ENCODE measurements around the gene WNK4.

Gene WNK4

DNA sequence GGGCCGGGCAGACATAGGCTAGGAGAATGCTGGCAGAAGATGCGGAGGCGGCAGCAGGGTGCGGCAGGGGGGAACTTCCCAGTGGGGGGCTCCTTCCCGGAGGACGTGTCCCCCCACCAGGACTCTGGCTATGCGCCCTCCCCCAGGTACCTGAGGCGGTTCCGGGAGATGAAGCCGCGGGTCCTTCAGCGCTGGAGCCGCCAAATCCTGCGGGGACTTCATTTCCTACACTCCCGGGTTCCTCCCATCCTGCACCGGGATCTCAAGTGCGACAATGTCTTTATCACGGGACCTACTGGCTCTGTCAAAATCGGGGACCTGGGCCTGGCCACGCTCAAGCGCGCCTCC is 3.4 kb downstream of the WNK4 start:
- H3K27me3 ChIP-seq (ENCODE audit: insufficient read depth, low read length) = no peaks in the 10 kb centered on the region
- H3K36me3 ChIP-seq (ENCODE audit: insufficient read depth, low read length) = peaks cover 5% of the 10 kb centered on the region; the same call in 1 of the 2 replicates
- peaks cover 18% of the 10 kb centered on the region for H3K79me2 ChIP-seq (ENCODE audit: control insufficient read depth, insufficient read depth, low read length, unreplicated experiment)
- H3K27ac ChIP-seq (ENCODE audit: low read depth, low read length) = peak overlapping the region; percentile 31
- peaks cover 28% of the 10 kb centered on the region for H3K4me1 ChIP-seq (ENCODE audit: control insufficient read depth, insufficient read depth, low read length, unreplicated experiment)
- H2AFZ ChIP-seq (ENCODE audit: low read length, unreplicated experiment) = no peak overlapping the region
- 0 out of 2 replicates have a peak overlapping the region, but pooled peaks have one; percentile 81 for H3K4me3 ChIP-seq (ENCODE audit: low read depth, low read length)

DNA sequence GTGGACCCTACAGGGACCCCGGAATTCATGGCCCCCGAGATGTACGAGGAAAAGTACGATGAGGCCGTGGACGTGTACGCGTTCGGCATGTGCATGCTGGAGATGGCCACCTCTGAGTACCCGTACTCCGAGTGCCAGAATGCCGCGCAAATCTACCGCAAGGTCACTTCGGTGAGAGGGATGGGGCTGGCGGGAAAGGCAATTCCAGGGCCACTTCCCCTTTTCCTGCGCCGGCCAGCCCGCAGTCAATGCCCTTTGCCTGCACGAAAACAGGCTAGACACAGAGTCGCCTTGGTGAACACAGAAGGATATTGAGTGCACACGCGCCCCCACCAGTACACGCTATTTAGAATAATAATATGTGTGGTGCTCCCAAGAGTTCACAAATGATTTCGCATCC is 4.0 kb downstream of the WNK4 start:
- Histone ChIP-seq H2AFZ (ENCODE audit: low read length, unreplicated experiment) (no peak overlapping the region), H3K36me3 (ENCODE audit: insufficient read depth, low read length) (peaks cover 5% of the 10 kb centered on the region; the same call in 1 of the 2 replicates), H3K4me3 (ENCODE audit: low read depth, low read length) (no peak overlapping the region), H3K27ac (ENCODE audit: low read depth, low read length) (no peak overlapping the region), H3K27me3 (ENCODE audit: insufficient read depth, low read length) (no peaks in the 10 kb centered on the region), H3K4me1 (ENCODE audit: control insufficient read depth, insufficient read depth, low read length, unreplicated experiment) (peaks cover 28% of the 10 kb centered on the region), H3K79me2 (ENCODE audit: control insufficient read depth, insufficient read depth, low read length, unreplicated experiment) (peaks cover 18% of the 10 kb centered on the region)

DNA sequence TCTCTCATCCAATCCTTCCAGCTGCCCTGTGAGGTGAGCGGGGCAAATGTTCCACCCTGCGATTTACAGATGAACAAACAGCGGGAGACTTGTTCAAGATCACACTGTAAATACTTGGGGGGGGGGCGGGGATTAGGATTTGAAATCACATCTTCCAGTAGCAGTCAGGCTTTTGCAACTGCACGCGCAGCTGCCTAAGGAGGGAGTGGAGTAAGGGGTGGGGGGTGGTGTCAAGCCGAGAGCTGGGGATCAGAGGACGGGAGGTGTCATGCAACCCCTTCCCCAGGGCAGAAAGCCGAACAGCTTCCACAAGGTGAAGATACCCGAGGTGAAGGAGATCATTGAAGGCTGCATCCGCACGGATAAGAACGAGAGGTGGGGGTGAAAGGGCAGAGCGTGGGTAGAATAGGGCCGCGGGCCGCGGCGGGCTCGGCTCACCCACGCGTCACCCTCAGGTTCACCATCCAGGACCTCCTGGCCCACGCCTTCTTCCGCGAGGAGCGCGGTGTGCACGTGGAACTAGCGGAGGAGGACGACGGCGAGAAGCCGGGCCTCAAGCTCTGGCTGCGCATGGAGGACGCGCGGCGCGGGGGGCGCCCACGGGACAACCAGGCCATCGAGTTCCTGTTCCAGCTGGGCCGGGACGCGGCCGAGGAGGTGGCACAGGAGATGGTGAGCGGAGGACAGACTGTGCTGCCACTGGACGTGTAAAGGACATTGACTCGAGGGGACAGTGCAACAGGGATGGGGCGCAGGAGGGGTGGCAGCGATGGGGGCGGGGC is 4.6 kb downstream of the WNK4 start:
- H3K4me1 ChIP-seq (ENCODE audit: control insufficient read depth, insufficient read depth, low read length, unreplicated experiment) = peaks cover 24% of the 10 kb centered on the region
- peaks cover 18% of the 10 kb centered on the region for H3K79me2 ChIP-seq (ENCODE audit: control insufficient read depth, insufficient read depth, low read length, unreplicated experiment)
- H3K4me3 ChIP-seq (ENCODE audit: low read depth, low read length) = no peak overlapping the region
- H3K36me3 ChIP-seq (ENCODE audit: insufficient read depth, low read length) = peaks cover 7% of the 10 kb centered on the region; the same call in 1 of the 2 replicates
- no peak overlapping the region for H2AFZ ChIP-seq (ENCODE audit: low read length, unreplicated experiment)
- no peak overlapping the region for H3K27ac ChIP-seq (ENCODE audit: low read depth, low read length)
- H3K27me3 ChIP-seq (ENCODE audit: insufficient read depth, low read length) = no peaks in the 10 kb centered on the region

DNA sequence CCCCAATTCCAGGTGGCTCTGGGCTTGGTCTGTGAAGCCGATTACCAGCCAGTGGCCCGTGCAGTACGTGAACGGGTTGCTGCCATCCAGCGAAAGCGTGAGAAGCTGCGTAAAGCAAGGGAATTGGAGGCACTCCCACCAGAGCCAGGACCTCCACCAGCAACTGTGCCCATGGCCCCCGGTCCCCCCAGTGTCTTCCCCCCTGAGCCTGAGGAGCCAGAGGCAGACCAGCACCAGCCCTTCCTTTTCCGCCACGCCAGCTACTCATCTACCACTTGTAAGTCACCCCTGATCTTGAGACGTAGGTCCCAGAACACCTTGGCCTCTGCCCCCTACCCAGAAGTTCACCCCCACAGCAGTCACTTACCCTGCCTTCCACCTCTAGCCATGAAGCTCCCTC is 6.9 kb downstream of the WNK4 start:
- no peak overlapping the region for H2AFZ ChIP-seq (ENCODE audit: low read length, unreplicated experiment)
- peaks cover 19% of the 10 kb centered on the region for H3K4me1 ChIP-seq (ENCODE audit: control insufficient read depth, insufficient read depth, low read length, unreplicated experiment)
- peaks cover 4% of the 10 kb centered on the region for H3K79me2 ChIP-seq (ENCODE audit: control insufficient read depth, insufficient read depth, low read length, unreplicated experiment)
- no peaks in the 10 kb centered on the region for H3K27me3 ChIP-seq (ENCODE audit: insufficient read depth, low read length)
- no peak overlapping the region for H3K27ac ChIP-seq (ENCODE audit: low read depth, low read length)
- peaks cover 9% of the 10 kb centered on the region; the same call in 1 of the 2 replicates for H3K36me3 ChIP-seq (ENCODE audit: insufficient read depth, low read length)
- no peak overlapping the region for H3K4me3 ChIP-seq (ENCODE audit: low read depth, low read length)

DNA sequence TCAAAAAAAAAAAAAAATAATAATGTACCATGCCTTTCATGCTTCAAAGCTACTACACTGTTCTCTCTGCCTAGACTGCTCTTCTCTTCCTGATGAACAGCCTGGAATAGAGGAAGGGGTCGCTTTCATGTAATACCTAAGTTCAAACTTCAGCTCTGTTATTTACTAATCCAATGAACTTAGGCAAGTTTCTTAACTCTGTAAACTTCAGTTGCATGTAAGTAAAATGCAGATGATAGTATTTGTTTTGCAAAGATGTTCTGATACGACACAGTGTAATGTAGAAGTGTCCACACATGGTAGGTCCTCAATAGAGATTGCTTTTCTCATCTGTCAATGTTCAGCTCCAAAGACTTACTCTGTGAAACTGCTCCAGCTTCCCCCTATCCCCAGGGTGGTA is 11.5 kb downstream of the WNK4 start:
- Histone ChIP-seq H3K27ac (ENCODE audit: low read depth, low read length) (no peak overlapping the region), H3K36me3 (ENCODE audit: insufficient read depth, low read length) (peaks cover 4% of the 10 kb centered on the region; the same call in 1 of the 2 replicates), H3K79me2 (ENCODE audit: control insufficient read depth, insufficient read depth, low read length, unreplicated experiment) (peaks cover 2% of the 10 kb centered on the region), H2AFZ (ENCODE audit: low read length, unreplicated experiment) (no peak overlapping the region), H3K4me3 (ENCODE audit: low read depth, low read length) (no peak overlapping the region), H3K4me1 (ENCODE audit: control insufficient read depth, insufficient read depth, low read length, unreplicated experiment) (no peaks in the 10 kb centered on the region), H3K27me3 (ENCODE audit: insufficient read depth, low read length) (no peaks in the 10 kb centered on the region)

DNA sequence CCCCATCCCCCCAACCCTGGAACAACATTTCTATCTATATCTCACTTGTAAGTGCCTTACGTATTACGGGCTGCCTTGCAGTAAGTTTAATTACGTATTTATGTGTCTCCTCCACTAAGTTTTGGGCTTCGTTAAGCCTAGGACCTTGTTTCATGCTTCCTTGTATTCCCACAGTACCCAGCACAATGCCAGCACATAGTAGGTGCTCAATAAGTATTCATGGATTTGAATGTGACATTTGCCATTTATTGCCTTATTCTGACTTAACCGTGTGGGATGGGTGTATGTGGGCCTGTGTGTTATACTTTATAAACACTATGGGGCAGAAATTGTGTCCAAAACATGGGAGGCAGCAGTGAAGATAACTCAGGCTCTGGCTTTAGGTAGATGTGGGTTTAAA is 12.1 kb downstream of the WNK4 start:
- no peak overlapping the region for H2AFZ ChIP-seq (ENCODE audit: low read length, unreplicated experiment)
- peaks cover 8% of the 10 kb centered on the region for H3K79me2 ChIP-seq (ENCODE audit: control insufficient read depth, insufficient read depth, low read length, unreplicated experiment)
- no peak overlapping the region for H3K27ac ChIP-seq (ENCODE audit: low read depth, low read length)
- peaks cover 4% of the 10 kb centered on the region; the same call in 1 of the 2 replicates for H3K36me3 ChIP-seq (ENCODE audit: insufficient read depth, low read length)
- H3K27me3 ChIP-seq (ENCODE audit: insufficient read depth, low read length) = no peaks in the 10 kb centered on the region
- no peak overlapping the region for H3K4me3 ChIP-seq (ENCODE audit: low read depth, low read length)
- H3K4me1 ChIP-seq (ENCODE audit: control insufficient read depth, insufficient read depth, low read length, unreplicated experiment) = peaks cover 6% of the 10 kb centered on the region

DNA sequence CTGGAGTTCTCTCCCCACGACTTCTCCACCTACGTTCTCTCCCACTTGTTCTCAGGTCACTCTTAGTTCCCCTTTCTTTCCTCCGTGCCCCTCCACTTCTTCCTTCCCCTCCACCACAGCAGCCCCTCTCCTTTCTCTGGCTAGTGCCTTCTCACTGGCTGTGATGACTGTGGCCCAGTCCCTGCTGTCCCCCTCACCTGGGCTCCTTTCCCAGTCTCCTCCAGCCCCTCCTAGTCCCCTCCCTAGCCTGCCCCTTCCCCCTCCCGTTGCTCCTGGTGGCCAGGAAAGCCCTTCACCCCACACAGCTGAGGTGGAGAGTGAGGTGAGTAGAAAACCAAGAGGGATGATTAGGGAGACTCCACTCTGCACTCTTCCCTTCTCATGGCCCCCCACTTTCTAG is 14.7 kb downstream of the WNK4 start:
- Histone ChIP-seq H3K79me2 (ENCODE audit: control insufficient read depth, insufficient read depth, low read length, unreplicated experiment) (peaks cover 14% of the 10 kb centered on the region), H2AFZ (ENCODE audit: low read length, unreplicated experiment) (no peak overlapping the region), H3K27me3 (ENCODE audit: insufficient read depth, low read length) (no peaks in the 10 kb centered on the region), H3K4me3 (ENCODE audit: low read depth, low read length) (no peak overlapping the region), H3K36me3 (ENCODE audit: insufficient read depth, low read length) (peaks cover 1% of the 10 kb centered on the region; the same call in 1 of the 2 replicates), H3K27ac (ENCODE audit: low read depth, low read length) (no peak overlapping the region), H3K4me1 (ENCODE audit: control insufficient read depth, insufficient read depth, low read length, unreplicated experiment) (peaks cover 9% of the 10 kb centered on the region)

DNA sequence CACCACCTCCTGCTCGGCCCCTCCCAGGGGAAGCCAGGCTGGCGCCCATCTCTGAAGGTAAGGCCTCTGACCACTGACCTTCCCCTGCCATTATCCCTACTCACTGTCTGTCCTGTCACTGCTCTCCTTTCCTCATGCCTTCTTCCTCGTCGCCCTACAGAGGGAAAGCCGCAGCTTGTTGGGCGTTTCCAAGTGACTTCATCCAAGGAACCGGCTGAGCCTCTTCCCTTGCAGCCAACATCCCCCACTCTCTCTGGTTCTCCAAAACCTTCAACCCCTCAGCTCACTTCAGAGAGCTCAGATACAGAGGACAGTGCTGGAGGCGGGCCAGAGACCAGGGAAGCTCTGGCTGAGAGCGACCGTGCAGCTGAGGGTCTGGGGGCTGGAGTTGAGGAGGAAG is 15.1 kb downstream of the WNK4 start:
- Histone ChIP-seq H2AFZ (ENCODE audit: low read length, unreplicated experiment) (no peak overlapping the region), H3K4me3 (ENCODE audit: low read depth, low read length) (no peak overlapping the region), H3K27me3 (ENCODE audit: insufficient read depth, low read length) (no peaks in the 10 kb centered on the region), H3K4me1 (ENCODE audit: control insufficient read depth, insufficient read depth, low read length, unreplicated experiment) (peaks cover 9% of the 10 kb centered on the region), H3K79me2 (ENCODE audit: control insufficient read depth, insufficient read depth, low read length, unreplicated experiment) (peaks cover 14% of the 10 kb centered on the region), H3K36me3 (ENCODE audit: insufficient read depth, low read length) (no peaks in the 10 kb centered on the region), H3K27ac (ENCODE audit: low read depth, low read length) (no peak overlapping the region)

DNA sequence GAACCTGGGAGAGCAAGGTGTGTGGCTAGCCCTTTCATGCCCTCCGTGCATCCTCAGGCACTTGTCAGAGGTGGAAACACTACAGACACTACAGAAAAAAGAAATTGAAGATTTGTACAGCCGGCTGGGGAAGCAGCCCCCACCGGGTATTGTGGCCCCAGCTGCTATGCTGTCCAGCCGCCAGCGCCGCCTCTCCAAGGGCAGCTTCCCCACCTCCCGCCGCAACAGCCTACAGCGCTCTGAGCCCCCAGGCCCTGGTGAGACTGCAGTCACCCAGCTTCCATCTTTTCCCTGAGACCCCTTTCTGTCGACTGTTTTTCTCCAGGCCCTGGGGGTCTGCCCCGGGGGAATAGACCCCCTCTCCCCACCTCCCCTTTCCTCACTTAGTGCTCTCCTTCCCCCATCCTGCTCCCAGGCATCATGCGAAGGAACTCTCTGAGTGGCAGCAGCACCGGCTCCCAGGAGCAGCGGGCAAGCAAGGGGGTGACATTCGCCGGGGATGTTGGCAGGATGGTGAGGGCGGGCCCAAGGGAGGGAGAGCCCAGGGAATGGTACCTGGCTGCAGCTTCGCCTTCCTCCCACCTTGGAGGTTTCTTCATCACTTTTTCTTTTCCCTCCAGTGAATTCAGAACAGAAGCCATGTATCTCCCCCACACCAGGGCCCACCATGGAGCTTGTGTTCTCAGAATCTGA is 15.8 kb downstream of the WNK4 start:
- Histone ChIP-seq H3K79me2 (ENCODE audit: control insufficient read depth, insufficient read depth, low read length, unreplicated experiment) (peaks cover 14% of the 10 kb centered on the region), H3K27me3 (ENCODE audit: insufficient read depth, low read length) (no peaks in the 10 kb centered on the region), H2AFZ (ENCODE audit: low read length, unreplicated experiment) (no peak overlapping the region), H3K36me3 (ENCODE audit: insufficient read depth, low read length) (no peaks in the 10 kb centered on the region), H3K27ac (ENCODE audit: low read depth, low read length) (no peak overlapping the region), H3K4me1 (ENCODE audit: control insufficient read depth, insufficient read depth, low read length, unreplicated experiment) (peaks cover 9% of the 10 kb centered on the region), H3K4me3 (ENCODE audit: low read depth, low read length) (no peak overlapping the region)

DNA sequence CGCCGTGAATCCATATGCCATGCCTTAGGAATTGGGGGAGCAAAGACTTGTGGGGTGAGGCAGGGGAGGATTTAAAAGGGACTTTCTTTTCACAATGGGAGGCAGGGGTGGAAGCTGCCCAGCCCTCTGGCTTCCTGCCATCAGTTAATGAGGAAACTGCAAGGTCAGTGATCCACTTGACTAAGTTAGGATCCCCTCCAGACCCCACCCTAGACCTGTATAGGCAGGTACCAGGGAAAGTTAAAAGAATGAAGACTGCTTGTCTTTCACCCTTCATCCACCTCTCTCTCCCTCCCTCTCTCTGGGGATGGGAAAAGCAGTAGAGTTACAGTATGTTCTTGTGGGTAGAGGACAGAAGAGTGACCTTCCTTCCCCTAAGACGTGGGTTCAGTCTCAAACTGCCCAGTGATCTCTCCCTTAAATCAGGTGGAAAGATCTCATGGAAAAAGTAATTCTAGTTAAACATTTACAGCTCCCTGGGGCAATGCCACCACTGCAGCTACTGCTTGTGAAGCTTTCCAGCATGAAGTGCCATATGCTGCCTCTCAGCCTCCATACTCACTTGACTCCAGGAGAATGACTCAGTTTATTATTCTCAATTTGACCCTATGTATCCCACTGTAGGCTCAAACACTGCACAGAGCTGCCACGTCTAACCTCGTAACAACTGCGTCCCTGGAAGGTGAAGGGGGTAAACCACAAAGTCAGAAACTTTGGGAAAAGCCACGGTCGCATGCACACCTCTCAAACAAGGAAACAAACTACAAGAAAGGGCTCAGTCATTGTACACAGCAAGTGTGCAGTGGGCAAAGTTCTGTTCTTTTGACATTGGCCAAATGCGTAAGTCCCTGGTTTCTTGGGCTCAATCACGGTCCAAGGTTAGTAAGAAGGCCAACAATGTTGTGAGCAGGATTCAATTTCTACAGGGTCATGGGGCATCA is 16.9 kb downstream of the WNK4 start:
- Histone ChIP-seq H3K4me3 (ENCODE audit: low read depth, low read length) (peak overlapping the region; percentile 93), H3K36me3 (ENCODE audit: insufficient read depth, low read length) (no peaks in the 10 kb centered on the region), H2AFZ (ENCODE audit: low read length, unreplicated experiment) (no peak overlapping the region), H3K4me1 (ENCODE audit: control insufficient read depth, insufficient read depth, low read length, unreplicated experiment) (peaks cover 9% of the 10 kb centered on the region), H3K27ac (ENCODE audit: low read depth, low read length) (no peak overlapping the region), H3K79me2 (ENCODE audit: control insufficient read depth, insufficient read depth, low read length, unreplicated experiment) (peaks cover 14% of the 10 kb centered on the region), H3K27me3 (ENCODE audit: insufficient read depth, low read length) (no peaks in the 10 kb centered on the region)
